DOHH2 (cell line): ENCODE data around the gene SNX24.

Experiments
- H3F3A ChIP-seq: fragments of 200-600 bp; sonication (generic), shearing (Covaris generic); 2 replicates; pipeline ENCODE4 v1.6.0; 2016; ENCODE audit warnings: antibody characterized with exemption, mild to moderate bottlenecking; ENCODE audit not compliant: control insufficient read depth, insufficient read depth
- H3K27ac ChIP-seq: fragments of 200-600 bp; sonication (generic); 2 replicates; pipeline ENCODE4 v1.5.1; 2014; ENCODE audit warnings: low read depth, mild to moderate bottlenecking, low read length, moderate library complexity
- H3K27me3 ChIP-seq: fragments of 200-600 bp; sonication (generic); 2 replicates; pipeline ENCODE4 v1.6.1; 2014; ENCODE audit warnings: mild to moderate bottlenecking, low read length, mixed read lengths; ENCODE audit not compliant: control insufficient read depth
- H3K36me3 ChIP-seq: fragments of 200-600 bp; sonication (generic); 2 replicates; pipeline ENCODE4 v1.6.1; 2014; ENCODE audit warnings: mild to moderate bottlenecking, low read length, moderate library complexity, mixed read lengths; ENCODE audit not compliant: control insufficient read depth
- H3K4me1 ChIP-seq: fragments of 200-600 bp; sonication (generic); 2 replicates; pipeline ENCODE4 v1.6.1; 2014; ENCODE audit warnings: mild to moderate bottlenecking, low read length, mixed read lengths; ENCODE audit not compliant: control insufficient read depth
- H3K4me2 ChIP-seq: fragments of 200-600 bp; sonication (generic); 2 replicates; pipeline ENCODE4 v1.6.0; 2014; ENCODE audit warnings: mild to moderate bottlenecking, low read length, moderate library complexity
- H3K4me3 ChIP-seq: fragments of 200-600 bp; sonication (generic); 2 replicates; pipeline ENCODE4 v1.5.1; 2014; ENCODE audit warnings: mild to moderate bottlenecking, low read length, mixed read lengths
- H3K79me2 ChIP-seq: fragments of 200-600 bp; sonication (generic); 2 replicates; pipeline ENCODE4 v1.6.1; 2014; ENCODE audit warnings: mild to moderate bottlenecking, low read length, mixed read lengths; ENCODE audit not compliant: control insufficient read depth
- H3K9me2 ChIP-seq: fragments of 200-600 bp; sonication (generic); replicated peaks from 2 replicates; pipeline ENCODE4 v1.6.1; 2014; ENCODE audit warnings: mild to moderate bottlenecking, low read length, mixed read lengths; ENCODE audit not compliant: control insufficient read depth
- H3K9me3 ChIP-seq: fragments of 200-600 bp; sonication (generic); 2 replicates; pipeline ENCODE4 v1.6.1; 2014; ENCODE audit warnings: antibody characterized with exemption, low read length, mixed read lengths; ENCODE audit not compliant: control insufficient read depth, insufficient read depth
- H4K20me1 ChIP-seq: fragments of 200-600 bp; sonication (generic); 2 replicates; pipeline ENCODE4 v1.6.0; 2014; ENCODE audit warnings: low read depth, mild to moderate bottlenecking, antibody characterized with exemption, low read length, moderate library complexity; ENCODE audit not compliant: control insufficient read depth, insufficient read depth
- EZH2phosphoT487 ChIP-seq: fragments of 200-600 bp; sonication (generic); IDR thresholded peaks from 2 replicates; pipeline ENCODE4 v1.6.1; 2017; ENCODE audit warnings: borderline replicate concordance, mild to moderate bottlenecking, antibody characterized with exemption, low read length, moderate library complexity, mixed read lengths
- TF ChIP-seq, protein P1 (sequence below): fragments of 200-600 bp; sonication (generic); IDR thresholded peaks from one replicate; pipeline ENCODE4 v1.5.1; 2014; ENCODE audit warnings: antibody characterized with exemption, mild to moderate bottlenecking, low read depth, low read length; ENCODE audit not compliant: poor library complexity, severe bottlenecking

Gene SNX24

DNA sequence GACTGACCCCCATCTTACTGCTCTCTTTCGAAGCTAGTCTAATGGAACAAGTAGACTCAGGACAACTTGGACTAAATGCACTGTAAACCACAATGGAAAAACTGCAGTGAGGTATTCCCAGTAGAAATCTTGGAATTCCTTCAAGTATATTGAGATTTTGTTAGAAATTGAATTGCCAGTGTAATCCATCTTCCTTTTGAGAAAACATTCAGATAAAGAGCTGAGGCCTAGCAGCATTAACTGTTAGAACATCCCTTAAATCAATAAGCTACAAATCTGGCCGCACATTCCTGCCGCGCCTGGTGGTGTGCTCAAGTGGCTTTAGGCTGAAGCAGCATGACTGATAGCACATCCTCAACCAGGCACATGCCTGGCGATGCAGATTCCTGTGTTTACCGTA is 161.8 kb downstream of the SNX24 start:
- no peaks in the 10 kb centered on the region for H3K4me1 ChIP-seq
- no peaks in the 10 kb centered on the region for H3K9me3 ChIP-seq
- H3K36me3 ChIP-seq: no peaks in the 10 kb centered on the region
- no peaks in the 10 kb centered on the region for H3K27me3 ChIP-seq
- no peaks in the 10 kb centered on the region for H3F3A ChIP-seq
- no peaks in the 10 kb centered on the region for H3K9me2 ChIP-seq
- no peak overlapping the region for H3K27ac ChIP-seq
- no peak overlapping the region for H3K4me2 ChIP-seq
- no peaks in the 10 kb centered on the region for H4K20me1 ChIP-seq
- no peaks in the 10 kb centered on the region for H3K79me2 ChIP-seq
- no peak overlapping the region for H3K4me3 ChIP-seq
- TF ChIP-seq, protein P1, sequence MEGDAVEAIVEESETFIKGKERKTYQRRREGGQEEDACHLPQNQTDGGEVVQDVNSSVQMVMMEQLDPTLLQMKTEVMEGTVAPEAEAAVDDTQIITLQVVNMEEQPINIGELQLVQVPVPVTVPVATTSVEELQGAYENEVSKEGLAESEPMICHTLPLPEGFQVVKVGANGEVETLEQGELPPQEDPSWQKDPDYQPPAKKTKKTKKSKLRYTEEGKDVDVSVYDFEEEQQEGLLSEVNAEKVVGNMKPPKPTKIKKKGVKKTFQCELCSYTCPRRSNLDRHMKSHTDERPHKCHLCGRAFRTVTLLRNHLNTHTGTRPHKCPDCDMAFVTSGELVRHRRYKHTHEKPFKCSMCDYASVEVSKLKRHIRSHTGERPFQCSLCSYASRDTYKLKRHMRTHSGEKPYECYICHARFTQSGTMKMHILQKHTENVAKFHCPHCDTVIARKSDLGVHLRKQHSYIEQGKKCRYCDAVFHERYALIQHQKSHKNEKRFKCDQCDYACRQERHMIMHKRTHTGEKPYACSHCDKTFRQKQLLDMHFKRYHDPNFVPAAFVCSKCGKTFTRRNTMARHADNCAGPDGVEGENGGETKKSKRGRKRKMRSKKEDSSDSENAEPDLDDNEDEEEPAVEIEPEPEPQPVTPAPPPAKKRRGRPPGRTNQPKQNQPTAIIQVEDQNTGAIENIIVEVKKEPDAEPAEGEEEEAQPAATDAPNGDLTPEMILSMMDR: no peak
- no peak for TF ChIP-seq EZH2phosphoT487

DNA sequence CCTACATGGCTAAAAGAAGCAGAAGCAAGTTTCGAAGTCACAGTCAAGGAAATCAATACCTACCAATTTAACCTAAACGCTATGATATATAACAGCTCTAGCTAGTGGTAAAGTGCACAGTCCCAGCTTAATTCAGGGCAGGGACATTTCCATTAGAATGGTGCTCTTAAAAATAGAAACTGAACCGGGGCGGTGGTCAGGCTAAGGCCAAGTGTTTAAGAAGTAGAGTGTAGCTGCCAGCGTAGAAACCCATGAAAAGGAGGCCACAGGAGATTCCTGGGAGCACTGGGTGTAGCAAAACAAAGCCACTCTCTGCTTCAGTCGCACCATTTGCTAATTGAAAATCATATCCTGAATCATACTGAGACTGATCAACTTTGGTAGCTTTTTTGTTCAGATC is 162.3 kb downstream of the SNX24 start:
- no peak for TF ChIP-seq EZH2phosphoT487
- TF ChIP-seq, protein P1: no peak
- no peaks in the 10 kb centered on the region for H3K9me3 ChIP-seq
- H3K27me3 ChIP-seq: no peaks in the 10 kb centered on the region
- no peaks in the 10 kb centered on the region for H4K20me1 ChIP-seq
- H3K27ac ChIP-seq: no peak overlapping the region
- H3K79me2 ChIP-seq: no peaks in the 10 kb centered on the region
- H3K9me2 ChIP-seq: no peaks in the 10 kb centered on the region
- no peak overlapping the region for H3K4me3 ChIP-seq
- H3F3A ChIP-seq: no peaks in the 10 kb centered on the region
- no peak overlapping the region for H3K4me2 ChIP-seq
- no peaks in the 10 kb centered on the region for H3K4me1 ChIP-seq
- H3K36me3 ChIP-seq: no peaks in the 10 kb centered on the region

- H3K4me1 ChIP-seq: no peaks in the 10 kb centered on the region
- H3K36me3 ChIP-seq: no peaks in the 10 kb centered on the region
- no peak overlapping the region for H3K4me2 ChIP-seq
These were observed 166.9 kb downstream of the SNX24 start for GRCh38 chr5:123012321-123012720.

More at GRCh38 chr5:123012321-123012720, 166.9 kb downstream of the SNX24 start:
- Histone ChIP-seq H3F3A (no peaks in the 10 kb centered on the region), H3K27ac (no peak overlapping the region), H3K27me3 (no peaks in the 10 kb centered on the region), H3K4me3 (no peak overlapping the region), H4K20me1 (no peaks in the 10 kb centered on the region), H3K9me2 (no peaks in the 10 kb centered on the region), H3K79me2 (no peaks in the 10 kb centered on the region), H3K9me3 (no peaks in the 10 kb centered on the region)
- TF ChIP-seq, protein P1: no peak
- TF ChIP-seq EZH2phosphoT487: no peak
